ENCODE results near the gene C20orf202. TPM values are rescaled to one million over a fixed set of nuclear protein-coding genes. Genes with fewer than 3 reads are reported as not detected.

C20orf202 gene
- total RNA-seq, 1 donor = not detected

GRCh38 chr20:1198751-1199150, 4.5 kb upstream of the C20orf202 start:
- Histone ChIP-seq H4K20me1 (ENCODE audit: insufficient read depth, low read length) (no peaks in the 10 kb centered on the region), H3K27me3 (ENCODE audit: insufficient read depth, low read length) (peaks cover 22% of the 10 kb centered on the region)
- no peak for TF ChIP-seq CTCF (IDR thresholded peaks at IDR 0.05; ENCODE audit: extremely low read depth, low read depth, low read length)

GRCh38 chr20:1199212-1199873, 3.9 kb upstream of the C20orf202 start:
- Histone ChIP-seq H2AFZ (ENCODE audit: low read length) (no peak overlapping the region), H4K20me1 (ENCODE audit: insufficient read depth, low read length) (no peaks in the 10 kb centered on the region), H3K9me3 (ENCODE audit: low read depth, low read length) (no peaks in the 10 kb centered on the region), H3K4me1 (ENCODE audit: insufficient read depth, low read length) (no peaks in the 10 kb centered on the region), H3K4me3 (ENCODE audit: insufficient read depth, low read length) (no peak overlapping the region), H3K4me2 (ENCODE audit: insufficient read depth, low read length) (no peak overlapping the region), H3K27ac (ENCODE audit: low read depth, low read length) (no peak overlapping the region), H3K27me3 (ENCODE audit: insufficient read depth, low read length) (peaks cover 26% of the 10 kb centered on the region), H3K36me3 (ENCODE audit: insufficient read depth, low read length) (no peaks in the 10 kb centered on the region), H3K79me2 (ENCODE audit: insufficient read depth, low read length) (no peaks in the 10 kb centered on the region)
- no peak for TF ChIP-seq CTCF (IDR thresholded peaks at IDR 0.05; ENCODE audit: extremely low read depth, low read depth, low read length)
- DNase-seq (ENCODE audit: insufficient read length, low spot score, missing footprints) = no peak

More at GRCh38 chr20:1198751-1199150, 4.5 kb upstream of the C20orf202 start:
- Histone ChIP-seq H3K4me2 (ENCODE audit: insufficient read depth, low read length) (no peak overlapping the region), H3K79me2 (ENCODE audit: insufficient read depth, low read length) (no peaks in the 10 kb centered on the region), H3K9me3 (ENCODE audit: low read depth, low read length) (no peaks in the 10 kb centered on the region), H3K4me3 (ENCODE audit: insufficient read depth, low read length) (no peak overlapping the region), H2AFZ (ENCODE audit: low read length) (no peak overlapping the region), H3K4me1 (ENCODE audit: insufficient read depth, low read length) (no peaks in the 10 kb centered on the region), H3K36me3 (ENCODE audit: insufficient read depth, low read length) (no peaks in the 10 kb centered on the region), H3K27ac (ENCODE audit: low read depth, low read length) (no peak overlapping the region)
- DNase-seq (ENCODE audit: insufficient read length, low spot score, missing footprints) = no peak

GRCh38 chr20:1199964-1200363, 3.3 kb upstream of the C20orf202 start:
- Histone ChIP-seq H4K20me1 (ENCODE audit: insufficient read depth, low read length) (no peaks in the 10 kb centered on the region), H3K4me3 (ENCODE audit: insufficient read depth, low read length) (no peak overlapping the region), H2AFZ (ENCODE audit: low read length) (no peak overlapping the region), H3K79me2 (ENCODE audit: insufficient read depth, low read length) (no peaks in the 10 kb centered on the region), H3K27me3 (ENCODE audit: insufficient read depth, low read length) (peaks cover 26% of the 10 kb centered on the region), H3K4me2 (ENCODE audit: insufficient read depth, low read length) (no peak overlapping the region), H3K27ac (ENCODE audit: low read depth, low read length) (no peak overlapping the region), H3K4me1 (ENCODE audit: insufficient read depth, low read length) (no peaks in the 10 kb centered on the region), H3K9me3 (ENCODE audit: low read depth, low read length) (no peaks in the 10 kb centered on the region), H3K36me3 (ENCODE audit: insufficient read depth, low read length) (no peaks in the 10 kb centered on the region)
- TF ChIP-seq CTCF (IDR thresholded peaks at IDR 0.05; ENCODE audit: extremely low read depth, low read depth, low read length) = no peak
- DNase-seq (ENCODE audit: insufficient read length, low spot score, missing footprints) = no peak

- Histone ChIP-seq H3K4me2 (ENCODE audit: insufficient read depth, low read length) (no peak overlapping the region), H3K27ac (ENCODE audit: low read depth, low read length) (no peak overlapping the region), H3K4me3 (ENCODE audit: insufficient read depth, low read length) (no peak overlapping the region), H3K27me3 (ENCODE audit: insufficient read depth, low read length) (peaks cover 29% of the 10 kb centered on the region), H3K4me1 (ENCODE audit: insufficient read depth, low read length) (no peaks in the 10 kb centered on the region), H4K20me1 (ENCODE audit: insufficient read depth, low read length) (no peaks in the 10 kb centered on the region), H2AFZ (ENCODE audit: low read length) (no peak overlapping the region), H3K36me3 (ENCODE audit: insufficient read depth, low read length) (no peaks in the 10 kb centered on the region), H3K9me3 (ENCODE audit: low read depth, low read length) (no peaks in the 10 kb centered on the region), H3K79me2 (ENCODE audit: insufficient read depth, low read length) (no peaks in the 10 kb centered on the region)
- no peak for DNase-seq (ENCODE audit: insufficient read length, low spot score, missing footprints)
- no peak for TF ChIP-seq CTCF (IDR thresholded peaks at IDR 0.05; ENCODE audit: extremely low read depth, low read depth, low read length)
Observed at GRCh38 chr20:1203630-1204029, 376 bp downstream of the C20orf202 start.

All from osteoblast (primary cell).